Endothelial cell of umbilical vein (primary cell): Measurements from ENCODE around the gene RIC8B. TPM values are rescaled to one million over a fixed set of nuclear protein-coding genes. Genes with fewer than 3 reads are reported as not detected.

Experiments used
- BruUV-seq: library from RNA; stranded (reverse); fragments of 400-500 nt; replicated peaks from 2 replicates; lab custom pipeline; 2021; lab: Mats Ljungman, UMichigan
- CTCF ChIA-PET: fragments of 300-600, 350-600 bp; sonication (Branson Sonifier 250); formaldehyde crosslinking; loops from one replicate; lab custom pipeline; 2021; ENCODE audit warnings: antibody characterized with exemption, inconsistent platforms; lab: Charles Lee
- POLR2A ChIA-PET: fragments of 300-600, 350-600 bp; sonication (Branson Sonifier 250); formaldehyde crosslinking; loops from one replicate; lab custom pipeline; 2021; ENCODE audit warnings: antibody characterized with exemption, inconsistent platforms; lab: Charles Lee
- DNase-seq: peaks from one replicate; pipeline ENCODE4 v3.0.0-alpha.2; 2011; ENCODE audit warnings: low read depth, low spot score
- FAIRE-seq: peaks from 2 replicates; lab custom pipeline; 2011; peaks lifted over from hg19 to GRCh38; lab: Jason Lieb, UNC
- H2AFZ ChIP-seq: 2 replicates; pipeline ENCODE4 v1.6.0; 2012; ENCODE audit warnings: low read depth, low read length, control low read depth, inconsistent platforms
- H3K27ac ChIP-seq: 2 replicates; pipeline ENCODE4 v1.5.1; 2011; ENCODE audit warnings: low read depth, mild to moderate bottlenecking, control low read depth, low read length, moderate library complexity; ENCODE audit not compliant: insufficient read depth
- H3K27me3 ChIP-seq, 2 experiments: 2 replicates each; pipeline versions ENCODE4 v1.6.0 to v1.6.1; 2011; ENCODE audit warnings: low read length in 2 of 2, mixed read lengths in 1 of 2; ENCODE audit not compliant: control insufficient read depth in 2 of 2, insufficient read depth in 2 of 2
- H3K36me3 ChIP-seq, 2 experiments: 2 replicates in 1 of 2; 3 replicates in 1 of 2; pipeline ENCODE4 v1.5.1; 2011; ENCODE audit warnings: low read length in 2 of 2, mild to moderate bottlenecking in 1 of 2, moderate library complexity in 1 of 2; ENCODE audit not compliant: control insufficient read depth in 2 of 2, insufficient read depth in 2 of 2; ENCODE audit errors: extremely low read depth in 1 of 2
- H3K4me1 ChIP-seq: 3 replicates; pipeline ENCODE4 v1.5.1; 2011; ENCODE audit warnings: mild to moderate bottlenecking, low read length; ENCODE audit not compliant: control insufficient read depth, insufficient read depth; ENCODE audit errors: extremely low read depth
- H3K4me2 ChIP-seq: 2 replicates; pipeline ENCODE4 v1.6.1; 2011; ENCODE audit warnings: low read length, control low read depth, mixed read lengths; ENCODE audit not compliant: insufficient read depth
- H3K4me3 ChIP-seq, 3 experiments: fragments of 200-600 bp in 1 of 3; sonication (generic), shearing (Covaris generic) in 1 of 3; replicated peaks in 1 of 3; 2 replicates each; pipeline ENCODE4 v1.5.1; 2011 to 2016; ENCODE audit warnings: control low read depth in 3 of 3, low read length in 3 of 3, mild to moderate bottlenecking in 2 of 3, inconsistent platforms in 1 of 3, low read depth in 1 of 3, moderate library complexity in 1 of 3; ENCODE audit not compliant: insufficient read depth in 1 of 3
- H3K79me2 ChIP-seq: 2 replicates; pipeline ENCODE4 v1.6.0; 2012; ENCODE audit warnings: low read length, inconsistent platforms; ENCODE audit not compliant: control insufficient read depth, insufficient read depth
- H3K9ac ChIP-seq: replicated peaks from 2 replicates; pipeline ENCODE3; 2011; ENCODE audit warnings: low read length, control low read depth; ENCODE audit not compliant: insufficient read depth; ENCODE audit errors: extremely low read depth
- H3K9me1 ChIP-seq: replicated peaks from 3 replicates; pipeline ENCODE4 v1.6.0; 2011; ENCODE audit warnings: mild to moderate bottlenecking, low read length; ENCODE audit not compliant: control insufficient read depth, insufficient read depth; ENCODE audit errors: extremely low read depth
- H3K9me3 ChIP-seq: replicated peaks from 2 replicates; pipeline ENCODE4 v1.5.1; 2012; ENCODE audit warnings: low read length, inconsistent platforms; ENCODE audit not compliant: control insufficient read depth, insufficient read depth
- H4K20me1 ChIP-seq: replicated peaks from 2 replicates; pipeline ENCODE3; 2011; ENCODE audit warnings: mild to moderate bottlenecking, low read length; ENCODE audit not compliant: control insufficient read depth, insufficient read depth; ENCODE audit errors: extremely low read depth
- CTCF ChIP-seq, 2 donors: IDR thresholded peaks; 1 replicate in 1 of 2; 2 replicates in 1 of 2; pipeline ENCODE4 v1.5.1; 2011; ENCODE audit warnings: low read length in 2 of 2, mild to moderate bottlenecking in 2 of 2, moderate library complexity in 2 of 2, control low read depth in 1 of 2, inconsistent platforms in 1 of 2, low read depth in 1 of 2; ENCODE audit not compliant: insufficient read depth in 1 of 2; ENCODE audit errors: extremely low read depth in 1 of 2
- EZH2 ChIP-seq: IDR thresholded peaks from 2 replicates; pipeline ENCODE4 v1.6.1; 2012; ENCODE audit warnings: borderline replicate concordance, low read depth, mild to moderate bottlenecking, moderate library complexity, low read length, inconsistent platforms; ENCODE audit not compliant: severe bottlenecking
- FOS ChIP-seq: IDR thresholded peaks from 2 replicates; pipeline ENCODE4 v1.6.1; 2011; ENCODE audit warnings: mild to moderate bottlenecking, low read length, moderate library complexity, borderline replicate concordance; ENCODE audit not compliant: insufficient read depth
- GATA2 ChIP-seq: IDR thresholded peaks from 2 replicates; pipeline ENCODE4 v1.7.0; 2011; ENCODE audit warnings: low read depth, mild to moderate bottlenecking, moderate library complexity, mixed read lengths, low read length; ENCODE audit not compliant: insufficient read length, insufficient read depth
- JUN ChIP-seq: IDR thresholded peaks from 2 replicates; pipeline ENCODE4 v1.6.1; 2011; ENCODE audit warnings: borderline replicate concordance, low read depth; ENCODE audit not compliant: insufficient read length, insufficient read depth
- MAX ChIP-seq: IDR thresholded peaks from 2 replicates; pipeline ENCODE4 v1.6.1; 2011; ENCODE audit not compliant: insufficient read depth, insufficient read length
- MYC ChIP-seq: IDR thresholded peaks from one replicate; pipeline ENCODE4 v1.6.1; 2011; ENCODE audit warnings: mild to moderate bottlenecking, low read depth, low read length
- POLR2A ChIP-seq: IDR thresholded peaks from 2 replicates; pipeline ENCODE4 v1.6.1; 2012; ENCODE audit warnings: low read depth, mild to moderate bottlenecking, control low read depth, low read length
- POLR2AphosphoS5 ChIP-seq: IDR thresholded peaks from 2 replicates; pipeline ENCODE4 v1.6.1; 2012; ENCODE audit warnings: low read depth, mild to moderate bottlenecking, control low read depth, low read length, moderate library complexity; ENCODE audit not compliant: insufficient read depth
- dilution Hi-C: fragments of 300-500 bp; cut with MboI; formaldehyde crosslinking; loops from one replicate; pipeline ENCODE4 v1.15.0; 2019; ENCODE audit warnings: low sequenced_read_pairs; ENCODE audit not compliant: extremely low pct_ligation_motif_present
- intact Hi-C: fragments of 100-400 bp; cut with micrococcal nuclease; formaldehyde crosslinking; loops from one replicate; pipeline ENCODE4 v1.10.0; 2022
- polyA plus RNA-seq, 4 experiments: library from polyadenylated mRNA; depleted of rRNA in 3 of 4; stranded (reverse) in 3 of 4; unstranded in 1 of 4; fragments of >200 nt; gene quantifications; 2 replicates each; pipeline versions ENCODE4 v1.2.1 to v1.2.3, GENCODE V29; 2011 to 2012; ENCODE audit warnings: missing spikeins in 1 of 4
- total RNA-seq: library from RNA; stranded (reverse); gene quantifications from 2 replicates; pipeline ENCODE4 v1.2.3, GENCODE V29; 2021

The RIC8B gene
- total and polyA plus RNA-seq, 2 donors (not counting 3 experiments of a cell fraction or from before 2014, with no cell fraction given): 4.1 to 13.7 TPM

- H2AFZ ChIP-seq: no peak overlapping the region
- H3K9me1 ChIP-seq: no peaks in the 10 kb centered on the region
- H3K27me3 ChIP-seq: peaks cover 5 to 8% of the 10 kb centered on the region in 2 experiments
- no peaks in the 10 kb centered on the region for H3K79me2 ChIP-seq
- H3K36me3 ChIP-seq: no peaks in the 10 kb centered on the region
- no peak overlapping the region for H3K27ac ChIP-seq
- no TSS peak for BruUV-seq
- no peak overlapping the region for H3K9ac ChIP-seq
- FAIRE-seq (no peak), DNase-seq (no peak)
- H4K20me1 ChIP-seq: no peaks in the 10 kb centered on the region
- no peaks in the 10 kb centered on the region for H3K4me1 ChIP-seq
- CTCF ChIA-PET: interaction anchor here (1.3 to 2.6 kb wide), 4 partner anchors 10 to 541 kb away, joined by 3 to 11 read pairs (median 4); partner anchors contain the start of gene POLR3B
- POLR2A ChIA-PET: interaction anchor here (0.6 kb wide), 1 partner anchor 11 kb away, joined by 3 read pairs; no protein-coding TSS in a partner anchor
- TF ChIP-seq POLR2A (no peak), FOS (no peak), CTCF (IDR thresholded peaks at IDR 0.05; ENCODE audit: extremely low read depth in 1 of 2, insufficient read depth in 1 of 2, low read depth in 1 of 2, low read length in 2 of 2) (no peak), POLR2AphosphoS5 (no peak), GATA2 (no peak), MYC (no peak), MAX (no peak), JUN (no peak), EZH2 (no peak)
- H3K4me2 ChIP-seq: no peak overlapping the region
- dilution Hi-C loops: no loop called here
- H3K9me3 ChIP-seq: no peaks in the 10 kb centered on the region
- no peak overlapping the region for H3K4me3 ChIP-seq
- intact Hi-C loops: no loop called here
Observed at GRCh38 chr12:106897981-106898901, 123.8 kb downstream of the RIC8B start.
